Neuronal stem cell (in vitro differentiated cells): ENCODE data around the gene SUPT20HL1.
A peak's percentile ranks its signal among the peaks of the same experiment; 100 is the strongest.

Experiments used
- DNase-seq: peaks from one replicate; pipeline ENCODE4 v3.0.0-alpha.2; 2013; ENCODE audit warnings: low spot score
- H2AFZ ChIP-seq: one replicate; pipeline ENCODE4 v1.6.1; 2013; ENCODE audit warnings: mild to moderate bottlenecking, low read length, inconsistent platforms
- H2AK5ac ChIP-seq: 2 replicates; pipeline ENCODE4 v1.6.1; 2013; ENCODE audit warnings: low read depth, mild to moderate bottlenecking, inconsistent platforms, low read length, moderate library complexity, mixed read lengths
- H2BK120ac ChIP-seq: 2 replicates; pipeline ENCODE4 v1.6.1; 2013; ENCODE audit warnings: low read depth, mild to moderate bottlenecking, inconsistent platforms, low read length, moderate library complexity, mixed read lengths
- H2BK12ac ChIP-seq: one replicate; pipeline ENCODE4 v1.6.1; 2013; ENCODE audit warnings: low read length, inconsistent platforms
- H2BK15ac ChIP-seq: 2 replicates; pipeline ENCODE4 v1.6.1; 2013; ENCODE audit warnings: mild to moderate bottlenecking, low read length, inconsistent platforms, mixed read lengths
- H2BK5ac ChIP-seq: one replicate; pipeline ENCODE4 v1.6.1; 2013; ENCODE audit warnings: inconsistent platforms, mild to moderate bottlenecking, low read length, moderate library complexity
- H3K14ac ChIP-seq: one replicate; pipeline ENCODE4 v1.6.1; 2013; ENCODE audit warnings: low read length, inconsistent platforms
- H3K18ac ChIP-seq: 2 replicates; pipeline ENCODE4 v1.6.1; 2013; ENCODE audit warnings: low read length, inconsistent platforms
- H3K23ac ChIP-seq: 2 replicates; pipeline ENCODE4 v1.6.1; 2013; ENCODE audit warnings: low read depth, mild to moderate bottlenecking, mixed read lengths, low read length, inconsistent platforms; ENCODE audit not compliant: poor library complexity
- H3K27ac ChIP-seq: replicated peaks from 3 replicates; pipeline ENCODE4 v1.5.1; 2013; ENCODE audit warnings: low read length, inconsistent platforms
- H3K27me3 ChIP-seq, 3 experiments: 2 replicates each; pipeline ENCODE4 v1.6.1; 2013; ENCODE audit warnings: low read length in 3 of 3, mild to moderate bottlenecking in 2 of 3, inconsistent platforms in 1 of 3, low read depth in 1 of 3, mixed read lengths in 1 of 3, moderate library complexity in 1 of 3; ENCODE audit not compliant: control insufficient read depth in 3 of 3, insufficient read depth in 3 of 3
- H3K36me3 ChIP-seq, 2 donors: replicated peaks in 1 of 2; 2 replicates each; pipeline ENCODE4 v1.6.1; 2013; ENCODE audit warnings: low read length in 2 of 2; ENCODE audit not compliant: control insufficient read depth in 2 of 2, insufficient read depth in 2 of 2
- H3K4ac ChIP-seq: 2 replicates; pipeline ENCODE4 v1.6.1; 2013; ENCODE audit warnings: inconsistent platforms, mild to moderate bottlenecking, low read length, moderate library complexity
- H3K4me1 ChIP-seq, 2 donors: 1 replicate in 1 of 2; 2 replicates in 1 of 2; pipeline ENCODE4 v1.6.1; 2013; ENCODE audit warnings: low read length in 2 of 2, low read depth in 1 of 2; ENCODE audit not compliant: control insufficient read depth in 2 of 2, insufficient read depth in 1 of 2
- H3K4me2 ChIP-seq: one replicate; pipeline ENCODE4 v1.6.1; 2013; ENCODE audit warnings: mild to moderate bottlenecking, low read length, inconsistent platforms; ENCODE audit not compliant: insufficient read depth, poor library complexity, severe bottlenecking
- H3K4me3 ChIP-seq, 2 donors: 2 replicates each; pipeline ENCODE4 v1.5.1; 2013; ENCODE audit warnings: low read length in 2 of 2, mild to moderate bottlenecking in 2 of 2, inconsistent platforms in 1 of 2, moderate library complexity in 1 of 2
- H3K79me1 ChIP-seq: one replicate; pipeline ENCODE4 v1.6.1; 2013; ENCODE audit warnings: low read depth, mild to moderate bottlenecking, inconsistent platforms, low read length, moderate library complexity
- H3K9ac ChIP-seq: one replicate; pipeline ENCODE4 v1.6.1; 2013; ENCODE audit warnings: mild to moderate bottlenecking, low read depth, low read length, inconsistent platforms; ENCODE audit not compliant: poor library complexity
- H3K9me3 ChIP-seq, 2 donors: replicated peaks in 1 of 2; 2 replicates each; pipeline versions ENCODE3 to v1.6.1; 2013; ENCODE audit warnings: low read length in 2 of 2, mild to moderate bottlenecking in 2 of 2, inconsistent platforms in 1 of 2, low read depth in 1 of 2, mixed read lengths in 1 of 2, moderate library complexity in 1 of 2; ENCODE audit not compliant: control insufficient read depth in 2 of 2, insufficient read depth in 1 of 2
- H4K8ac ChIP-seq: one replicate; pipeline ENCODE4 v1.6.1; 2013; ENCODE audit warnings: low read depth, mild to moderate bottlenecking, inconsistent platforms, low read length, moderate library complexity
- H4K91ac ChIP-seq: one replicate; pipeline ENCODE4 v1.6.1; 2013; ENCODE audit warnings: low read length, low read depth, mild to moderate bottlenecking, inconsistent platforms; ENCODE audit not compliant: poor library complexity
- WGBS, 2 donors: extraction: QIAGEN DNeasy Blood & Tissue Kit; methylation state at CpG; one replicate each; pipeline ENCODE4 v1.1.7; 2013; ENCODE audit warnings: missing lambda C conversion rate in 2 of 2, mixed read lengths in 1 of 2; ENCODE audit not compliant: insufficient read length in 2 of 2, insufficient replicate concordance in 1 of 2; ENCODE audit errors: extremely low coverage in 2 of 2; 5-methylcytosine and 5-hydroxymethylcytosine counted together

SUPT20HL1 gene

GRCh38 chrX:24395775-24396174 lies 35.3 kb downstream of the SUPT20HL1 start:
- no peak overlapping the region for H2BK12ac ChIP-seq
- H3K36me3 ChIP-seq: no peaks in the 10 kb centered on the region
- DNase-seq: peak; percentile 45
- no peak overlapping the region for H4K91ac ChIP-seq
- H3K4ac ChIP-seq: no peak overlapping the region
- H3K4me1 ChIP-seq: no peaks in the 10 kb centered on the region
- no peak overlapping the region for H3K14ac ChIP-seq
- no peak overlapping the region for H2BK120ac ChIP-seq
- no peak overlapping the region for H2AK5ac ChIP-seq
- no peak overlapping the region for H3K4me2 ChIP-seq
- H2AFZ ChIP-seq: no peak overlapping the region
- WGBS, 2 donors: no CpG with 5 or more reads among the region's 4 CpGs
- H3K79me1 ChIP-seq: no peaks in the 10 kb centered on the region
- H3K4me3 ChIP-seq: no peak overlapping the region
- no peak overlapping the region for H4K8ac ChIP-seq
- peaks cover 0 to 25% (median 0%) of the 10 kb centered on the region in 3 experiments for H3K27me3 ChIP-seq
- no peaks in the 10 kb centered on the region for H3K9me3 ChIP-seq
- H2BK15ac ChIP-seq: no peak overlapping the region
- H3K23ac ChIP-seq: no peak overlapping the region
- H3K9ac ChIP-seq: no peak overlapping the region
- H3K27ac ChIP-seq: no peak overlapping the region
- no peak overlapping the region for H3K18ac ChIP-seq
- no peak overlapping the region for H2BK5ac ChIP-seq

- H3K9ac ChIP-seq: no peak overlapping the region
- no peaks in the 10 kb centered on the region for H3K36me3 ChIP-seq
- WGBS, 2 donors: no CpG with 5 or more reads among the region's 5 CpGs
- no peak overlapping the region for H4K8ac ChIP-seq
- no peak overlapping the region for H3K4me2 ChIP-seq
- no peaks in the 10 kb centered on the region for H3K4me1 ChIP-seq
- no peak overlapping the region for H3K27ac ChIP-seq
- H3K79me1 ChIP-seq: no peaks in the 10 kb centered on the region
- no peak overlapping the region for H3K18ac ChIP-seq
- H4K91ac ChIP-seq: no peak overlapping the region
- H2BK15ac ChIP-seq: no peak overlapping the region
- H2AFZ ChIP-seq: no peak overlapping the region
- no peak overlapping the region for H2BK12ac ChIP-seq
- no peaks in the 10 kb centered on the region for H3K9me3 ChIP-seq
- no peak overlapping the region for H3K4me3 ChIP-seq
- no peak overlapping the region for H3K4ac ChIP-seq
- no peak for DNase-seq
- no peak overlapping the region for H3K23ac ChIP-seq
- H2BK120ac ChIP-seq: no peak overlapping the region
- no peak overlapping the region for H2BK5ac ChIP-seq
- H3K27me3 ChIP-seq: peaks cover 0 to 25% (median 0%) of the 10 kb centered on the region in 3 experiments
- H3K14ac ChIP-seq: no peak overlapping the region
- H2AK5ac ChIP-seq: no peak overlapping the region
These were observed 35.9 kb downstream of the SUPT20HL1 start for GRCh38 chrX:24396236-24396930.

- H3K9me3 ChIP-seq: no peaks in the 10 kb centered on the region
- peaks cover 0 to 25% (median 0%) of the 10 kb centered on the region in 3 experiments for H3K27me3 ChIP-seq
- no peak overlapping the region for H4K91ac ChIP-seq
- no peaks in the 10 kb centered on the region for H3K36me3 ChIP-seq
- H4K8ac ChIP-seq: no peak overlapping the region
- H2BK15ac ChIP-seq: no peak overlapping the region
- H3K23ac ChIP-seq: no peak overlapping the region
- no peak overlapping the region for H2AFZ ChIP-seq
- H3K9ac ChIP-seq: no peak overlapping the region
- no peak overlapping the region for H2AK5ac ChIP-seq
- no CpG with 5 or more reads among the region's 1 CpG for WGBS, 2 donors
- H3K4ac ChIP-seq: no peak overlapping the region
- H3K79me1 ChIP-seq: no peaks in the 10 kb centered on the region
- no peaks in the 10 kb centered on the region for H3K4me1 ChIP-seq
- H3K27ac ChIP-seq: no peak overlapping the region
- no peak overlapping the region for H3K4me2 ChIP-seq
- H3K14ac ChIP-seq: no peak overlapping the region
- no peak overlapping the region for H3K4me3 ChIP-seq
- no peak overlapping the region for H2BK120ac ChIP-seq
- H2BK5ac ChIP-seq: no peak overlapping the region
- no peak overlapping the region for H2BK12ac ChIP-seq
- DNase-seq: no peak
- no peak overlapping the region for H3K18ac ChIP-seq
These were observed 36.5 kb downstream of the SUPT20HL1 start for GRCh38 chrX:24396931-24397279.

- Histone ChIP-seq H4K8ac (no peak overlapping the region), H3K36me3 (no peaks in the 10 kb centered on the region), H3K4ac (no peak overlapping the region), H2AFZ (no peak overlapping the region), H2BK5ac (no peak overlapping the region), H2BK12ac (no peak overlapping the region), H3K9ac (no peak overlapping the region), H2AK5ac (no peak overlapping the region), H3K14ac (no peak overlapping the region), H3K27me3 (peaks cover 0 to 13% (median 0%) of the 10 kb centered on the region in 3 experiments), H3K18ac (no peak overlapping the region), H3K79me1 (no peaks in the 10 kb centered on the region), H3K4me3 (no peak overlapping the region), H3K23ac (no peak overlapping the region), H2BK120ac (no peak overlapping the region), H3K9me3 (no peaks in the 10 kb centered on the region), H3K4me2 (no peak overlapping the region), H3K4me1 (no peaks in the 10 kb centered on the region), H2BK15ac (no peak overlapping the region), H4K91ac (no peak overlapping the region), H3K27ac (no peak overlapping the region)
- DNase-seq: no peak
- no CpG with 5 or more reads among the region's 2 CpGs for WGBS, 2 donors
These were observed 38.3 kb downstream of the SUPT20HL1 start for GRCh38 chrX:24398766-24399165.
